DND-41 (cell line): Measurements from ENCODE around the gene CHN1.

Experiments
- ATAC-seq: fragments of 200-7000 bp; cut with Tn5 transposase; 3 replicates; pipeline ENCODE4 v1.9.1; 2021; ENCODE audit warnings: low read depth; ENCODE audit not compliant: insufficient read depth
- DNase-seq: peaks from one replicate; pipeline ENCODE4 v3.0.0-alpha.2; 2020
- H2AFZ ChIP-seq: 2 replicates; pipeline ENCODE4 v1.6.0; 2012; ENCODE audit warnings: low read depth, low read length
- H3K27ac ChIP-seq: 2 replicates; pipeline ENCODE4 v1.5.1; 2012; ENCODE audit warnings: low read length, inconsistent platforms
- H3K27me3 ChIP-seq: fragments of 200-600 bp; sonication (generic); 2 replicates; pipeline ENCODE4 v1.6.0; 2012; ENCODE audit warnings: low read length, mild to moderate bottlenecking, inconsistent platforms; ENCODE audit not compliant: insufficient read depth, poor library complexity
- H3K36me3 ChIP-seq: 2 replicates; pipeline ENCODE4 v1.5.1; 2012; ENCODE audit warnings: low read length, inconsistent platforms; ENCODE audit not compliant: insufficient read depth
- H3K4me1 ChIP-seq: 2 replicates; pipeline ENCODE4 v1.5.1; 2012; ENCODE audit warnings: mild to moderate bottlenecking, low read length; ENCODE audit not compliant: insufficient read depth
- H3K4me2 ChIP-seq: 2 replicates; pipeline ENCODE4 v1.6.0; 2012; ENCODE audit warnings: mild to moderate bottlenecking, moderate library complexity, low read length, inconsistent platforms; ENCODE audit not compliant: insufficient read depth
- H3K4me3 ChIP-seq, 2 experiments: fragments of 200-600 bp in 1 of 2; shearing (Covaris generic) in 1 of 2; 2 replicates each; pipeline ENCODE4 v1.5.1; 2012 to 2016; ENCODE audit warnings: inconsistent platforms in 2 of 2, low read length in 2 of 2, mild to moderate bottlenecking in 2 of 2, low read depth in 1 of 2, moderate library complexity in 1 of 2
- H3K79me2 ChIP-seq: 2 replicates; pipeline ENCODE4 v1.6.0; 2012; ENCODE audit warnings: low read length, inconsistent platforms; ENCODE audit not compliant: insufficient read depth
- H3K9ac ChIP-seq: 2 replicates; pipeline ENCODE4 v1.6.0; 2012; ENCODE audit warnings: low read depth, mild to moderate bottlenecking, inconsistent platforms, low read length, moderate library complexity
- H3K9me3 ChIP-seq: 2 replicates; pipeline ENCODE4 v1.5.1; 2012; ENCODE audit warnings: low read length, moderate library complexity, mild to moderate bottlenecking, inconsistent platforms; ENCODE audit not compliant: insufficient read depth, severe bottlenecking
- H4K20me1 ChIP-seq: 2 replicates; pipeline ENCODE4 v1.6.0; 2012; ENCODE audit warnings: low read length; ENCODE audit not compliant: insufficient read depth
- CTCF ChIP-seq: IDR thresholded peaks from 2 replicates; pipeline ENCODE4 v1.5.1; 2012; ENCODE audit warnings: borderline replicate concordance, low read length, moderate library complexity, mild to moderate bottlenecking; ENCODE audit not compliant: poor library complexity, severe bottlenecking; ENCODE audit errors: extremely low read depth
- EZH2 ChIP-seq: IDR thresholded peaks from 3 replicates; pipeline ENCODE4 v1.6.1; 2012; ENCODE audit warnings: borderline replicate concordance, low read depth, mild to moderate bottlenecking, moderate library complexity, low read length, inconsistent platforms; ENCODE audit not compliant: severe bottlenecking

The CHN1 gene

DNA sequence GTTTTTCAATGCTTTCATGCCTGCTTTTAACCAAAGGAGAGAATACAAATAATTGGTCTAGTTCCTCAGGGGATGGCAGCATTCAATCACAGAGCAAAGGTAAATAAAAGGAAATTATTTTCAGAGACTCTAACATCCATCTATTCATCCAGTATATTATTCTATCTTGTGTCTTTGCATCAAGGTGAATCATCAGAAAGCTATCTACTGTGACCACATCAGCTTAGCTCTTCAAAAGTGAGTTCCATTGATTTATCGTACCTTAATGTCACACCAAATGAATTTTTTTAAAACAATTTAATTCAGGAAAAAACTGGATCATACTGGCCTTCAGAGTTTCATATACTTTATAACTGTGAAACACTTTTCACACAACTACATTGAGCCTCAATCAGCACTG lies 66.1 kb downstream of the CHN1 start:
- no peaks in the 10 kb centered on the region for H3K27me3 ChIP-seq
- no peaks in the 10 kb centered on the region for H3K4me1 ChIP-seq
- no peaks in the 10 kb centered on the region for H3K9me3 ChIP-seq
- peaks cover 4% of the 10 kb centered on the region; the same call in 1 of the 2 replicates for H3K36me3 ChIP-seq
- no peak overlapping the region for H3K9ac ChIP-seq
- no peak overlapping the region for H2AFZ ChIP-seq
- ATAC-seq (no peak), DNase-seq (no peak)
- no peak overlapping the region for H3K4me2 ChIP-seq
- TF ChIP-seq CTCF (no peak), EZH2 (no peak)
- no peaks in the 10 kb centered on the region for H3K79me2 ChIP-seq
- no peak overlapping the region for H3K4me3 ChIP-seq
- no peaks in the 10 kb centered on the region for H4K20me1 ChIP-seq
- H3K27ac ChIP-seq = no peak overlapping the region

- no peak overlapping the region for H3K9ac ChIP-seq
- DNase-seq (no peak), ATAC-seq (no peak)
- no peak overlapping the region for H2AFZ ChIP-seq
- TF ChIP-seq EZH2 = no peak
- TF ChIP-seq CTCF = no peak
- no peaks in the 10 kb centered on the region for H3K79me2 ChIP-seq
- H3K4me1 ChIP-seq = no peaks in the 10 kb centered on the region
- no peak overlapping the region for H3K4me3 ChIP-seq
- no peak overlapping the region for H3K4me2 ChIP-seq
- H3K27me3 ChIP-seq = no peaks in the 10 kb centered on the region
- H3K27ac ChIP-seq = no peak overlapping the region
- peaks cover 4% of the 10 kb centered on the region; the same call in 1 of the 2 replicates for H3K36me3 ChIP-seq
- H3K9me3 ChIP-seq = no peaks in the 10 kb centered on the region
- no peaks in the 10 kb centered on the region for H4K20me1 ChIP-seq
Measured at GRCh38 chr2:174931724-174932123, 73.5 kb downstream of the CHN1 start.

DNA sequence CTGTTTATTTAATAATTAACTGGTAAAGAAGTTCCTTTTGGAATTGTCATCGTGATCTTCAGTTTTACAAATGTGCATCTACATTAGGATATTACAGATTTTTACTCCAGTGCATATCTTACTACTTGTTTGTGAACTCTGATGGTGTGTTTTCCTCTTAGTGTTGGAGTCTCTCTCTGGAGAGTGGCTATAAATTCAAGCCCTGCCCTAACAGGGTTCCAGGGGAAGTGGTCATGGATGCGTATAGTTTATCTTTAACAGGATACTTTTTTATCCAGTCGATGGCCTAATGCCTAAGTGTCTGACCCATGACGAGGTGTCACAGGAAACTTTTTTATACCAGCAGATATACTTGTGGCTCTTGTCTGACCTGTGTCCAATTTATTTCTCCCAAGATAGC lies 75.4 kb downstream of the CHN1 start:
- Histone ChIP-seq H3K9ac (no peak overlapping the region), H3K79me2 (no peaks in the 10 kb centered on the region), H3K36me3 (peaks cover 4% of the 10 kb centered on the region; the same call in 1 of the 2 replicates), H2AFZ (no peak overlapping the region), H3K27ac (no peak overlapping the region), H4K20me1 (no peaks in the 10 kb centered on the region), H3K27me3 (no peaks in the 10 kb centered on the region), H3K9me3 (no peaks in the 10 kb centered on the region), H3K4me3 (no peak overlapping the region), H3K4me2 (no peak overlapping the region), H3K4me1 (no peaks in the 10 kb centered on the region)
- no peak for ATAC-seq
- no peak for DNase-seq
- TF ChIP-seq CTCF (no peak), EZH2 (no peak)
